Tibial nerve (tissue), 4 donors: ENCODE data around the gene OOSP2.

Source experiments
- EP300 ChIP-seq, 2 donors: sonication (generic); formaldehyde crosslinking; IDR thresholded peaks; one replicate each; pipeline ENCODE4 v1.6.1; 2017; ENCODE audit warnings: antibody characterized with exemption in 2 of 2, mild to moderate bottlenecking in 1 of 2
- POLR2A ChIP-seq, 2 donors: fragments of 450-650 bp; IDR thresholded peaks; one replicate each; pipeline ENCODE4 v1.6.1; 2017; ENCODE audit warnings: antibody characterized with exemption in 2 of 2, mild to moderate bottlenecking in 2 of 2, moderate library complexity in 2 of 2
- TF ChIP-seq, protein P1 (sequence below), 5 experiments: fragments of 200-600 bp in 3 of 5; fragments of 450-650 bp in 2 of 5; sonication (generic) in 3 of 5; IDR thresholded peaks; one replicate each; pipeline ENCODE4 v1.5.1; 2016 to 2019; ENCODE audit warnings: antibody characterized with exemption in 5 of 5, mild to moderate bottlenecking in 3 of 5, moderate library complexity in 2 of 5

GRCh38 chr11:60085909-60086308 is 45.7 kb downstream of the OOSP2 start:
- TF ChIP-seq, protein P1, sequence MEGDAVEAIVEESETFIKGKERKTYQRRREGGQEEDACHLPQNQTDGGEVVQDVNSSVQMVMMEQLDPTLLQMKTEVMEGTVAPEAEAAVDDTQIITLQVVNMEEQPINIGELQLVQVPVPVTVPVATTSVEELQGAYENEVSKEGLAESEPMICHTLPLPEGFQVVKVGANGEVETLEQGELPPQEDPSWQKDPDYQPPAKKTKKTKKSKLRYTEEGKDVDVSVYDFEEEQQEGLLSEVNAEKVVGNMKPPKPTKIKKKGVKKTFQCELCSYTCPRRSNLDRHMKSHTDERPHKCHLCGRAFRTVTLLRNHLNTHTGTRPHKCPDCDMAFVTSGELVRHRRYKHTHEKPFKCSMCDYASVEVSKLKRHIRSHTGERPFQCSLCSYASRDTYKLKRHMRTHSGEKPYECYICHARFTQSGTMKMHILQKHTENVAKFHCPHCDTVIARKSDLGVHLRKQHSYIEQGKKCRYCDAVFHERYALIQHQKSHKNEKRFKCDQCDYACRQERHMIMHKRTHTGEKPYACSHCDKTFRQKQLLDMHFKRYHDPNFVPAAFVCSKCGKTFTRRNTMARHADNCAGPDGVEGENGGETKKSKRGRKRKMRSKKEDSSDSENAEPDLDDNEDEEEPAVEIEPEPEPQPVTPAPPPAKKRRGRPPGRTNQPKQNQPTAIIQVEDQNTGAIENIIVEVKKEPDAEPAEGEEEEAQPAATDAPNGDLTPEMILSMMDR (IDR thresholded peaks at IDR 0.05): no peak
- TF ChIP-seq POLR2A (IDR thresholded peaks at IDR 0.05) (no peak), EP300 (IDR thresholded peaks at IDR 0.05) (no peak)
